Colonic mucosa (tissue), 4 donors: Measurements from ENCODE around the gene SEZ6L. TPM values are rescaled to one million over a fixed set of nuclear protein-coding genes. Genes with fewer than 3 reads are reported as not detected.

Source experiments
- DNase-seq: peaks from one replicate; pipeline ENCODE4 v3.0.0-alpha.2; 2020
- H3K27ac ChIP-seq: fragments of 200-600 bp; one replicate; pipeline ENCODE4 v1.8.0; 2021
- H3K27me3 ChIP-seq: fragments of 200-600 bp; one replicate; pipeline ENCODE4 v1.8.0; 2021
- H3K36me3 ChIP-seq: fragments of 200-600 bp; one replicate; pipeline ENCODE4 v1.8.0; 2021
- H3K4me1 ChIP-seq: fragments of 200-600 bp; one replicate; pipeline ENCODE4 v1.8.0; 2021; ENCODE audit warnings: mild to moderate bottlenecking
- H3K4me3 ChIP-seq: fragments of 200-600 bp; one replicate; pipeline ENCODE4 v1.8.0; 2021
- H3K9ac ChIP-seq, 2 donors: one replicate each; pipeline ENCODE4 v1.7.0; 2013; ENCODE audit warnings: control low read depth in 2 of 2, low read depth in 2 of 2, low read length in 2 of 2
- H3K9me3 ChIP-seq: fragments of 200-600 bp; one replicate; pipeline ENCODE4 v1.8.0; 2021
- intact Hi-C: fragments of 100-400 bp; cut with DNase I; formaldehyde crosslinking; loops from one replicate; pipeline ENCODE4 v1.14.1; 2022
- total RNA-seq, 2 donors: library from RNA; stranded (reverse); fragmentation: NEBNext Ultra II Directional in 1 of 2; extraction: Animal tissue kit (Norgen Biotek cat#: 25700) in 1 of 2; gene quantifications; one replicate each; pipeline ENCODE4 v1.2.1, GENCODE V29; 2021
- TF ChIP-seq, protein P1 (sequence below): fragments of 200-600 bp; IDR thresholded peaks from one replicate; pipeline ENCODE4 v1.8.0; 2022; ENCODE audit warnings: antibody characterized with exemption, mild to moderate bottlenecking
- donor health status: healthy.
- donor health status: DM: no; HTN: no; CAD: no.
- donor health status: DM: no; HTN: no; CAD: no.

Gene SEZ6L
- total RNA-seq, 2 donors from 2014 or later = 0.32 TPM; not detected in 1

DNA sequence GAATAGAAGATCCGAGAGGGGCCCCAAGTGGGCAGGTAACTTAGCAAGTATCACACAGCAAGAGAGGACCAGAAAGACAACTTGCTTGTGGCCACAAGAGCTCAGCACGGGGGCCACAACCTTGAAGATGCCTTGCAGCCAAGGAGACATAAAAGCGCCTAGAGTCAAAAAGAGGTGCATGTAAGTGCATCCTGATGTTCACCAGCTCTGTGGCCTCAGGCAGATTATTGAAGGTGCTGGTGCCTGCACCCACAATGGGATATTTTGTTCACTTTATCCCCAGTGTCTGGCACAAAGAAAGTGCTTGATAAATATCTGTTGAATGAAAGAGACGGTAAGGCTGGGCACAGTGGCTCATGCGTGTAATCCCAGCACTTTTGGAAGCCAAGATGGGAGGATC, 153.8 kb downstream of the SEZ6L start:
- H3K36me3 ChIP-seq = no peaks in the 10 kb centered on the region
- H3K9me3 ChIP-seq = no peaks in the 10 kb centered on the region
- TF ChIP-seq, protein P1, sequence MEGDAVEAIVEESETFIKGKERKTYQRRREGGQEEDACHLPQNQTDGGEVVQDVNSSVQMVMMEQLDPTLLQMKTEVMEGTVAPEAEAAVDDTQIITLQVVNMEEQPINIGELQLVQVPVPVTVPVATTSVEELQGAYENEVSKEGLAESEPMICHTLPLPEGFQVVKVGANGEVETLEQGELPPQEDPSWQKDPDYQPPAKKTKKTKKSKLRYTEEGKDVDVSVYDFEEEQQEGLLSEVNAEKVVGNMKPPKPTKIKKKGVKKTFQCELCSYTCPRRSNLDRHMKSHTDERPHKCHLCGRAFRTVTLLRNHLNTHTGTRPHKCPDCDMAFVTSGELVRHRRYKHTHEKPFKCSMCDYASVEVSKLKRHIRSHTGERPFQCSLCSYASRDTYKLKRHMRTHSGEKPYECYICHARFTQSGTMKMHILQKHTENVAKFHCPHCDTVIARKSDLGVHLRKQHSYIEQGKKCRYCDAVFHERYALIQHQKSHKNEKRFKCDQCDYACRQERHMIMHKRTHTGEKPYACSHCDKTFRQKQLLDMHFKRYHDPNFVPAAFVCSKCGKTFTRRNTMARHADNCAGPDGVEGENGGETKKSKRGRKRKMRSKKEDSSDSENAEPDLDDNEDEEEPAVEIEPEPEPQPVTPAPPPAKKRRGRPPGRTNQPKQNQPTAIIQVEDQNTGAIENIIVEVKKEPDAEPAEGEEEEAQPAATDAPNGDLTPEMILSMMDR = no peak
- intact Hi-C loops = loop anchor here (10.0 kb wide), 1 partner anchor 148 kb away; no protein-coding TSS in a partner anchor
- H3K4me3 ChIP-seq = no peak overlapping the region
- H3K4me1 ChIP-seq = no peaks in the 10 kb centered on the region
- no peak for DNase-seq
- no peak overlapping the region for H3K27ac ChIP-seq
- H3K9ac ChIP-seq = no peak overlapping the region
- H3K27me3 ChIP-seq = no peaks in the 10 kb centered on the region

DNA sequence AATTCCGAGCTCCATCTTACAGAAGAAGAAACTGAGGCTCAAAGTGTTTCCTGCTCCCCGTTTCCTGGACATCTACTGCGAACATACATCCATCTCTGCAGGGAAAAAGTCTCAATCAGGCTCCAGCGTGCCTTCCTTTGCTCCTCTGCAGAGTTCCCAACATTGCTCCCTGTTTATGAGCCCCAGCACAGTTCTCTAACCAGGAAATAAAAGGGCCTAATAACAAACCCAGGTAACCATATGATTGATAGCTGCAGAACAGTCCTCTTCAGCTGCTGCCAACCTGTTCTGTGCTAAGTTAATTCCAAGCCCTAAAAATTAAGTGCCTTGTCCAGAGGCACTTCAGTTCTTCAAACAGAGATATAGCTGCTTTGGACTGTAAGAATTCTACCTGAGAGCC, 154.9 kb downstream of the SEZ6L start:
- Histone ChIP-seq H3K27me3 (no peaks in the 10 kb centered on the region), H3K36me3 (no peaks in the 10 kb centered on the region), H3K9ac (no peak overlapping the region), H3K4me3 (no peak overlapping the region), H3K4me1 (no peaks in the 10 kb centered on the region), H3K27ac (no peak overlapping the region), H3K9me3 (no peaks in the 10 kb centered on the region)
- intact Hi-C loops = loop anchor here (10.0 kb wide), 1 partner anchor 149 kb away; no protein-coding TSS in a partner anchor
- no peak for DNase-seq
- TF ChIP-seq, protein P1 = no peak

DNA sequence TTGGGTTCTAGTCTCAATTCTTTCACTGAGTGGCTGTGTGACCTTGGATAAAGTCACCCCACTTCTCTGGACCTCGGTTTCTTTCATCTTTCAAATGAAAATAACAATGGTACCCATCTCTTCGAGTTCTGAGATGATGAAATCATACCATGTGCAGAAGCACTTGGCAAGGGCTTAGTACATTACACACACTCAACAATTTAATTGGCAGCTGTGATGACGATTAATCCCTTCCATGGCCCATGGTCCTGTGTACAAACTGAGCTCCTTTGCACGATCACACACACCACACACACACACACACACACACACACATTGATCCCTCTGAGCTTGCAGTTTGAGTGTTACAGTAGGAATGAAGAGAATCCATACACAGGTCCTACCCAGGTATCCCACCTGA, 156.4 kb downstream of the SEZ6L start:
- Histone ChIP-seq H3K4me3 (no peak overlapping the region), H3K27ac (no peak overlapping the region), H3K27me3 (no peaks in the 10 kb centered on the region), H3K9me3 (no peaks in the 10 kb centered on the region), H3K4me1 (no peaks in the 10 kb centered on the region), H3K36me3 (no peaks in the 10 kb centered on the region), H3K9ac (no peak overlapping the region)
- TF ChIP-seq, protein P1 = no peak
- intact Hi-C loops = loop anchor here (10.0 kb wide), 1 partner anchor 151 kb away; no protein-coding TSS in a partner anchor
- DNase-seq = no peak

DNA sequence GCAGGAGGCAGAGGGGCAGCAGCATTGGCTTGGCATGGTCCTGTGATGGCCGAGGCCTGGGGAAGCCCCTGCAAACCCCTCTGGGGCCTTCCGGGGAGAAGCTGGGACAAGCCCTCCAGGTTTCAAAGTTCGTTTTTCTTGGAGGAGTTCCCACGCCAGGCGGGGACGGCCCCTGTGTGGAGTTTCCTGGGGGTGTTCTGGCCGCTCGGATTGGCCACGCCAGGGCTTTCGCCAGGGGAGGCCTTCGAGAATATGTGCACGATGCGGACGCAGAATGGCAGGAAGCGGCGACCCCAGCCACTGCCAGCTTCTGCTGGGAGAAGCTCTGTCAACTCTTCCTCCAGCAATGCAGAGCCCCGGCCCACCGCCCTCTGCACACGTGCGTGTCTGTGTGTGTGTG, 157.5 kb downstream of the SEZ6L start:
- DNase-seq = no peak

DNA sequence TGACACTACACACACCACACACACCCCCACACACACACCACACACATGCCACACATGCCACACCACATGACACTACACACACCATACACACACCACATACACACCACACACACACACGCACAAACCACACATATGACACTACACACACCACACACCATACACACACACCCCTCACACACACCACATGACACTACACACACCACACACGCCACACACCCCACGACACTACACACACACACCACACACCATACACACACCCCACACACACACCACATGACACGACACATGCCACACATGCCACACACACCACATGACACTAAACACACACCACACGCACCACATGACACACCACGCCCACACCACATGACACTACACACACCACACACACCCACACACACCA, 158.0 kb downstream of the SEZ6L start:
- no peaks in the 10 kb centered on the region for H3K4me1 ChIP-seq
- no peaks in the 10 kb centered on the region for H3K9me3 ChIP-seq
- TF ChIP-seq, protein P1 = no peak
- intact Hi-C loops = loop anchor here (10.0 kb wide), 1 partner anchor 153 kb away; no protein-coding TSS in a partner anchor
- H3K36me3 ChIP-seq = no peaks in the 10 kb centered on the region
- H3K9ac ChIP-seq = no peak overlapping the region
- no peak overlapping the region for H3K27ac ChIP-seq
- DNase-seq = no peak
- H3K4me3 ChIP-seq = no peak overlapping the region
- H3K27me3 ChIP-seq = no peaks in the 10 kb centered on the region

More for the DNA sequence above, 157.5 kb downstream of the SEZ6L start:
- Histone ChIP-seq H3K36me3 (no peaks in the 10 kb centered on the region), H3K4me1 (no peaks in the 10 kb centered on the region), H3K9ac (no peak overlapping the region), H3K9me3 (no peaks in the 10 kb centered on the region), H3K4me3 (no peak overlapping the region), H3K27me3 (no peaks in the 10 kb centered on the region), H3K27ac (no peak overlapping the region)
- TF ChIP-seq, protein P1 = no peak
- intact Hi-C loops = loop anchor here (10.0 kb wide), 1 partner anchor 152 kb away; no protein-coding TSS in a partner anchor
